CD14-positive monocyte (primary cell): ENCODE measurements around the gene ZGPAT. TPM values are rescaled to one million over a fixed set of nuclear protein-coding genes. Genes with fewer than 3 reads are reported as not detected.

ENCODE experiments used
- DNase-seq, 3 donors: peaks; one replicate each; pipeline ENCODE4 v3.0.0-alpha.2; 2011 to 2022
- H2AFZ ChIP-seq: 2 replicates; pipeline ENCODE4 v1.6.0; 2012; ENCODE audit warnings: mild to moderate bottlenecking, low read depth, low read length, inconsistent platforms; ENCODE audit not compliant: insufficient read depth, poor library complexity, severe bottlenecking
- H3K27ac ChIP-seq, 2 donors: 1 replicate in 1 of 2; 2 replicates in 1 of 2; pipeline ENCODE4 v1.5.1; 2012 to 2013; ENCODE audit warnings: low read length in 2 of 2, control low read depth in 1 of 2, inconsistent platforms in 1 of 2, low read depth in 1 of 2, mild to moderate bottlenecking in 1 of 2
- H3K27me3 ChIP-seq, 2 donors: one replicate each; pipeline versions ENCODE4 v1.6.0 to v1.6.1; 2011 to 2013; ENCODE audit warnings: low read length in 2 of 2; ENCODE audit not compliant: control insufficient read depth in 2 of 2, insufficient read depth in 2 of 2
- H3K36me3 ChIP-seq, 2 donors: replicated peaks in 1 of 2; 1 replicate in 1 of 2; 2 replicates in 1 of 2; pipeline versions ENCODE4 v1.5.1 to v1.6.1; 2012 to 2013; ENCODE audit warnings: low read length in 2 of 2, control low read depth in 1 of 2, inconsistent platforms in 1 of 2, mild to moderate bottlenecking in 1 of 2; ENCODE audit not compliant: insufficient read depth in 2 of 2, control insufficient read depth in 1 of 2
- H3K4me1 ChIP-seq, 2 donors: 1 replicate in 1 of 2; 2 replicates in 1 of 2; pipeline versions ENCODE4 v1.5.1 to v1.6.1; 2012 to 2013; ENCODE audit warnings: low read length in 2 of 2, control low read depth in 1 of 2, inconsistent platforms in 1 of 2, mild to moderate bottlenecking in 1 of 2, moderate library complexity in 1 of 2; ENCODE audit not compliant: insufficient read depth in 2 of 2, control insufficient read depth in 1 of 2
- H3K4me2 ChIP-seq: replicated peaks from 2 replicates; pipeline ENCODE3; 2012; ENCODE audit warnings: low read length, moderate library complexity, mild to moderate bottlenecking; ENCODE audit not compliant: poor library complexity, severe bottlenecking; ENCODE audit errors: extremely low read depth
- H3K4me3 ChIP-seq, 3 experiments: fragments of 200-600 bp in 1 of 3; sonication (generic) in 1 of 3; replicated peaks in 1 of 3; 1 replicate in 2 of 3; 2 replicates in 1 of 3; pipeline ENCODE4 v1.5.1; 2011 to 2013; ENCODE audit warnings: low read length in 3 of 3, mild to moderate bottlenecking in 3 of 3, control low read depth in 2 of 3, low read depth in 2 of 3, inconsistent platforms in 1 of 3, moderate library complexity in 1 of 3
- H3K79me2 ChIP-seq: 2 replicates; pipeline ENCODE4 v1.6.0; 2012; ENCODE audit warnings: mild to moderate bottlenecking, control low read depth, inconsistent platforms, low read length, moderate library complexity; ENCODE audit not compliant: insufficient read depth
- H3K9ac ChIP-seq: 2 replicates; pipeline ENCODE4 v1.6.0; 2017; ENCODE audit warnings: low read length, mild to moderate bottlenecking; ENCODE audit not compliant: insufficient read depth, poor library complexity, severe bottlenecking
- H3K9me3 ChIP-seq, 2 donors: replicated peaks in 1 of 2; 1 replicate in 1 of 2; 2 replicates in 1 of 2; pipeline versions ENCODE4 v1.5.1 to v1.6.1; 2012 to 2013; ENCODE audit warnings: low read length in 2 of 2, control low read depth in 1 of 2; ENCODE audit not compliant: control insufficient read depth in 1 of 2, insufficient read depth in 1 of 2
- H4K20me1 ChIP-seq: 2 replicates; pipeline ENCODE4 v1.6.0; 2012; ENCODE audit warnings: mild to moderate bottlenecking, low read length, control low read depth, moderate library complexity; ENCODE audit not compliant: insufficient read depth
- H3K27ac Mint-ChIP-seq, 7 donors: one replicate each; pipeline ENCODE4 v1.8.0; 2020; ENCODE audit warnings: mild to moderate bottlenecking in 7 of 7, mixed read lengths in 7 of 7, moderate library complexity in 6 of 7, inconsistent platforms in 2 of 7
- H3K27me3 Mint-ChIP-seq, 3 donors: one replicate each; pipeline ENCODE4 v1.8.0; 2021 to 2022; ENCODE audit warnings: low read depth in 3 of 3, mild to moderate bottlenecking in 3 of 3, mixed read lengths in 3 of 3, moderate library complexity in 3 of 3, inconsistent platforms in 1 of 3
- H3K36me3 Mint-ChIP-seq, 2 donors: one replicate each; pipeline ENCODE4 v1.8.0; 2020; ENCODE audit warnings: mixed read lengths in 2 of 2, inconsistent platforms in 1 of 2, mild to moderate bottlenecking in 1 of 2
- H3K4me1 Mint-ChIP-seq: one replicate; pipeline ENCODE4 v1.8.0; 2020; ENCODE audit warnings: mild to moderate bottlenecking, mixed read lengths
- H3K4me3 Mint-ChIP-seq, 2 donors: one replicate each; pipeline ENCODE4 v1.8.0; 2020; ENCODE audit warnings: mild to moderate bottlenecking in 2 of 2, mixed read lengths in 2 of 2, moderate library complexity in 1 of 2
- H3K9me3 Mint-ChIP-seq, 7 donors: one replicate each; pipeline ENCODE4 v1.8.0; 2020 to 2022; ENCODE audit warnings: mixed read lengths in 7 of 7, mild to moderate bottlenecking in 6 of 7, moderate library complexity in 6 of 7, inconsistent platforms in 2 of 7
- CTCF ChIP-seq: fragments of 200-600 bp; IDR thresholded peaks from one replicate; pipeline ENCODE4 v1.8.0; 2022; ENCODE audit warnings: antibody characterized with exemption, mild to moderate bottlenecking
- WGBS: methylation state at CpG from one replicate; pipeline ENCODE4 v1.1.5; 2013; ENCODE audit warnings: missing lambda C conversion rate; ENCODE audit not compliant: insufficient coverage; 5-methylcytosine and 5-hydroxymethylcytosine counted together
- intact Hi-C, 2 donors: fragments of 100-400 bp; cut with micrococcal nuclease; formaldehyde crosslinking; loops; one replicate each; pipeline versions ENCODE4 v1.15.0 to v1.15.1; 2023
- polyA plus RNA-seq, 3 donors: library from polyadenylated mRNA; depleted of rRNA in 1 of 3; unstranded in 2 of 3; stranded (reverse) in 1 of 3; fragments of 300-500 nt in 2 of 3; fragments of >200 nt in 1 of 3; fragmentation: Illumina TruSeq in 2 of 3; gene quantifications; 1 replicate in 2 of 3; 2 replicates in 1 of 3; pipeline ENCODE4 v1.2.3, GENCODE V29; 2012 to 2021

The ZGPAT gene
- polyA plus RNA-seq, 3 donors, result 24.2 to 58.6 (median 28.3) TPM

GRCh38 chr20:63701329-63702035, 6.4 kb upstream of the ZGPAT start:
- no peak overlapping the region for H3K4me3 ChIP-seq
- no peak for DNase-seq
- H3K27ac ChIP-seq, result no peak overlapping the region
- Mint-ChIP-seq H3K27me3 (peaks cover 3 to 15% (median 3%) of the 10 kb centered on the region in 3 donors), H3K27ac (no peak overlapping the region), H3K4me3 (no peak overlapping the region), H3K4me1 (peaks cover 13% of the 10 kb centered on the region), H3K36me3 (peaks cover 22 to 36% of the 10 kb centered on the region in 2 donors), H3K9me3 (no peaks in the 10 kb centered on the region)
- peaks cover 27% of the 10 kb centered on the region in 2 donors for H3K36me3 ChIP-seq
- peaks cover 0 to 11% of the 10 kb centered on the region in 2 donors for H3K27me3 ChIP-seq
- no peak overlapping the region for H2AFZ ChIP-seq
- WGBS, result 90% methylated on average over 11 of the region's 14 CpGs
- H3K9me3 ChIP-seq, result no peaks in the 10 kb centered on the region
- H4K20me1 ChIP-seq, result peaks cover 63% of the 10 kb centered on the region
- H3K9ac ChIP-seq, result no peak overlapping the region
- TF ChIP-seq CTCF, result no peak
- peaks cover 14% of the 10 kb centered on the region for H3K79me2 ChIP-seq
- H3K4me2 ChIP-seq, result no peak overlapping the region
- intact Hi-C loops, result no loop called here
- peaks cover 13 to 14% of the 10 kb centered on the region in 2 donors for H3K4me1 ChIP-seq

DNA sequence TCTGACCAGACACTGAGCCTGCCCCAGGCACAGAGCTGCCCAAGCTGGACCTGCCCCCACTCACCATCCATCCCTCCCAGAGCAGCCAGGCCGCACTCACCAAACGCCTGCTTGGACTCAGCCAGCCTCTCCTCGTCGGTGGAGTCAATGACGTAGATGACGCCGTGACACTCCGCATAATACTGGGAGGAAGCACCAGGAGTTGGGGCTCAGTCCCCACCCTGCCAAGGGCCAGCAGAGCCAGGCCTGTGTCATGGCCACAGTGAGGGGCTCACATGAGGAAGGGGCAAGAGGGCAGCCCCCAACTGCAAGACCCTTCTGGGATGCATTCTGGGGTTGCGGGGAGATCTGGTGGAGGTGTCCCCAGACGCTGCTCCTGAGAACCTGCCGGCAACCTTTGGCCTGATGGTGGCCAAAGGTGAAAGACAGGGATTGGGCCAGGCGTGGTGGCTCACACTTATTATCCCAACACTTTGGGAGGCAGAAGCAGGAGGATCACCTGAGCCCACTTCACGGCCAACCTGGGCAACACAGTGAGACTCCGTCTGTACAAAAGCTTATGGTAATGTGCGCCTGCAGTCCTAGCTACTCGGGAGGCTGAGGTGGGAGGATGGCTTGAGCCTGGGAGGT, 5.7 kb upstream of the ZGPAT start:
- Histone ChIP-seq H3K79me2 (peaks cover 21% of the 10 kb centered on the region), H3K9me3 (no peaks in the 10 kb centered on the region), H3K4me2 (no peak overlapping the region), H2AFZ (no peak overlapping the region), H3K4me1 (peaks cover 13 to 14% of the 10 kb centered on the region in 2 donors), H3K4me3 (no peak overlapping the region), H4K20me1 (peaks cover 59% of the 10 kb centered on the region), H3K9ac (no peak overlapping the region), H3K27me3 (peaks cover 0 to 4% of the 10 kb centered on the region in 2 donors), H3K36me3 (peaks cover 27 to 29% of the 10 kb centered on the region in 2 donors), H3K27ac (no peak overlapping the region)
- H3K27me3 Mint-ChIP-seq, result peaks cover 2 to 9% (median 3%) of the 10 kb centered on the region in 3 donors
- peaks cover 14% of the 10 kb centered on the region for H3K4me1 Mint-ChIP-seq
- TF ChIP-seq CTCF, result no peak
- peaks cover 26 to 37% of the 10 kb centered on the region in 2 donors for H3K36me3 Mint-ChIP-seq
- no peak for DNase-seq
- H3K27ac Mint-ChIP-seq, result no peak overlapping the region
- 97% methylated on average over 15 of the region's 16 CpGs for WGBS
- H3K9me3 Mint-ChIP-seq, result no peaks in the 10 kb centered on the region
- intact Hi-C loops, result no loop called here
- no peak overlapping the region for H3K4me3 Mint-ChIP-seq
